Transverse colon (tissue), 4 donors: ENCODE results near the gene AKAP13. TPM values are rescaled to one million over a fixed set of nuclear protein-coding genes. Genes with fewer than 3 reads are reported as not detected.

ENCODE experiments used
- DNase-seq: peaks from one replicate; pipeline ENCODE4 v3.0.0-alpha.2; 2019
- H3K27ac ChIP-seq, 4 donors: fragments of 200-600 bp; sonication (generic); 2 replicates each; pipeline ENCODE4 v1.5.1; 2016 to 2018; ENCODE audit warnings: inconsistent platforms in 4 of 4
- H3K27me3 ChIP-seq: fragments of 200-600 bp; sonication (generic); 2 replicates; pipeline ENCODE4 v1.5.1; 2017; ENCODE audit warnings: inconsistent platforms
- H3K36me3 ChIP-seq, 4 donors: fragments of 200-600 bp; sonication (generic); 2 replicates each; pipeline ENCODE4 v1.5.1; 2017 to 2019; ENCODE audit warnings: inconsistent platforms in 4 of 4
- H3K4me1 ChIP-seq, 4 donors: fragments of 200-600 bp; sonication (generic); 2 replicates each; pipeline ENCODE4 v1.5.1; 2017 to 2020; ENCODE audit warnings: inconsistent platforms in 4 of 4
- H3K4me3 ChIP-seq, 4 donors: fragments of 200-600 bp; sonication (generic); 1 replicate in 1 of 4; 2 replicates in 3 of 4; pipeline versions ENCODE4 v1.5.1 to v1.6.1; 2017 to 2019; ENCODE audit warnings: inconsistent platforms in 4 of 4
- H3K9me3 ChIP-seq, 2 donors: fragments of 200-600 bp; sonication (generic); 2 replicates each; pipeline ENCODE4 v1.5.1; 2017 to 2019; ENCODE audit warnings: inconsistent platforms in 2 of 2
- EP300 ChIP-seq: sonication (generic); formaldehyde crosslinking; IDR thresholded peaks from one replicate; pipeline ENCODE4 v1.6.1; 2017; ENCODE audit warnings: antibody characterized with exemption, low read depth
- POLR2A ChIP-seq: fragments of 450-650 bp; IDR thresholded peaks from one replicate; pipeline ENCODE4 v1.6.1; 2016; ENCODE audit warnings: antibody characterized with exemption, mild to moderate bottlenecking, moderate library complexity
- POLR2AphosphoS5 ChIP-seq, 3 donors: sonication (generic); formaldehyde crosslinking; IDR thresholded peaks; one replicate each; pipeline ENCODE4 v1.6.1; 2016; ENCODE audit warnings: antibody characterized with exemption in 3 of 3
- WGBS, 2 donors: methylation state at CpG; one replicate each; pipeline ENCODE4 v1.1.5; 2018; ENCODE audit warnings: low coverage in 1 of 2; 5-methylcytosine and 5-hydroxymethylcytosine counted together
- in situ Hi-C, 4 donors: fragments of 200-750 bp; cut with MboI; loops; one replicate each; pipeline versions ENCODE4 v1.15.0 to v1.15.1; 2017; ENCODE audit warnings: low sequenced_read_pairs in 3 of 4, low pct_ligation_motif_present in 1 of 4, low pct_unique_long_range_greater_than_20kb in 1 of 4
- intact Hi-C: fragments of 100-400 bp; cut with DNase I; formaldehyde crosslinking; loops from one replicate; pipeline ENCODE4 v1.15.1; 2023; ENCODE audit warnings: low total_unique reads
- total RNA-seq, 4 donors: library from RNA; depleted of rRNA; stranded (reverse); fragments of >200 nt; gene quantifications; one replicate each; pipeline ENCODE4 v1.1.0, GENCODE V29; 2016
- TF ChIP-seq, protein P1 (sequence below), 5 experiments: fragments of 200-600 bp in 3 of 5; fragments of 450-650 bp in 2 of 5; sonication (generic) in 3 of 5; IDR thresholded peaks; 1 replicate in 2 of 5; 2 replicates in 3 of 5; pipeline ENCODE4 v1.5.1; 2016 to 2017; ENCODE audit warnings: antibody characterized with exemption in 5 of 5, inconsistent platforms in 3 of 5, mild to moderate bottlenecking in 2 of 5, moderate library complexity in 1 of 5

The AKAP13 gene
- total RNA-seq, 4 donors from 2014 or later = 206 to 291 (median 214) TPM

DNA sequence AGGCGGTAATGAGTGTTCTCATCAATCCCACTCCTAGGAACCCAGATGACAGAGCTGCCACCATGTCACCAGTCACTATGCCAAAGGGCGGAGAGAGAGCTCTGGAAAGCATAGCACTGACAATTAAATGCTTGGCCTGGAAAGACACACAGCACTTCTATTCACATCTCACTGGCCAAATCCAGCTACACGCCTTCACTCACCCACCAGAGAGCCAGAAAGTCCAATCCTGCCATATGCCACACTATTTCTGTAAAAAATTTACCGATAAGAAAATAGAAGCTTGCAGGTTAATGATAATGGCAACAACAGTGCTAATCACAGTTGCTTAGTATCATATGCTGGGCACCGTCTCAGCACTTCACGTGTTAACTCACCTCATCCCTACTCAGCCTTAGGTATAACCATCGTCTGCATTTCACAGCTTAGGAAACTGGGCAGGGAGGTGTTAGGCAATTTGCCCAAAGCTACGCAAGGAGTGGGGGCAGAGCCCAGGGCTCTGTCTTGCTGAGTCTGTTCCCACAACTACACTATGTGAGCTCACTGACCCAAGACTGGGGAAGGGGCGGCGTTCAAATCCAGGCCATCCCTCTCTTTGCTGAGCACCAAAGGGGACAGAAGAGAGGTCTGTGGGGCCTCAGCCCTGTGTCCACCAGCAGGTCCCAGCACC is 397.8 kb downstream of the AKAP13 start:
- H3K4me1 ChIP-seq = no peaks in the 10 kb centered on the region
- no peaks in the 10 kb centered on the region for H3K27me3 ChIP-seq
- in situ Hi-C loops (no loop called here), intact Hi-C loops (no loop called here)
- H3K4me3 ChIP-seq = no peak overlapping the region
- WGBS, 2 donors = 76 to 95% methylated on average over 4 to 10 of the region's 10 CpGs
- no peak for TF ChIP-seq POLR2A
- TF ChIP-seq EP300 = no peak
- TF ChIP-seq, protein P1, sequence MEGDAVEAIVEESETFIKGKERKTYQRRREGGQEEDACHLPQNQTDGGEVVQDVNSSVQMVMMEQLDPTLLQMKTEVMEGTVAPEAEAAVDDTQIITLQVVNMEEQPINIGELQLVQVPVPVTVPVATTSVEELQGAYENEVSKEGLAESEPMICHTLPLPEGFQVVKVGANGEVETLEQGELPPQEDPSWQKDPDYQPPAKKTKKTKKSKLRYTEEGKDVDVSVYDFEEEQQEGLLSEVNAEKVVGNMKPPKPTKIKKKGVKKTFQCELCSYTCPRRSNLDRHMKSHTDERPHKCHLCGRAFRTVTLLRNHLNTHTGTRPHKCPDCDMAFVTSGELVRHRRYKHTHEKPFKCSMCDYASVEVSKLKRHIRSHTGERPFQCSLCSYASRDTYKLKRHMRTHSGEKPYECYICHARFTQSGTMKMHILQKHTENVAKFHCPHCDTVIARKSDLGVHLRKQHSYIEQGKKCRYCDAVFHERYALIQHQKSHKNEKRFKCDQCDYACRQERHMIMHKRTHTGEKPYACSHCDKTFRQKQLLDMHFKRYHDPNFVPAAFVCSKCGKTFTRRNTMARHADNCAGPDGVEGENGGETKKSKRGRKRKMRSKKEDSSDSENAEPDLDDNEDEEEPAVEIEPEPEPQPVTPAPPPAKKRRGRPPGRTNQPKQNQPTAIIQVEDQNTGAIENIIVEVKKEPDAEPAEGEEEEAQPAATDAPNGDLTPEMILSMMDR (IDR thresholded peaks at IDR 0.05) = no peak
- no peak for TF ChIP-seq POLR2AphosphoS5 (IDR thresholded peaks at IDR 0.05)
- H3K27ac ChIP-seq = no peak overlapping the region
- no peaks in the 10 kb centered on the region for H3K9me3 ChIP-seq
- no peaks in the 10 kb centered on the region for H3K36me3 ChIP-seq
- DNase-seq = no peak

DNA sequence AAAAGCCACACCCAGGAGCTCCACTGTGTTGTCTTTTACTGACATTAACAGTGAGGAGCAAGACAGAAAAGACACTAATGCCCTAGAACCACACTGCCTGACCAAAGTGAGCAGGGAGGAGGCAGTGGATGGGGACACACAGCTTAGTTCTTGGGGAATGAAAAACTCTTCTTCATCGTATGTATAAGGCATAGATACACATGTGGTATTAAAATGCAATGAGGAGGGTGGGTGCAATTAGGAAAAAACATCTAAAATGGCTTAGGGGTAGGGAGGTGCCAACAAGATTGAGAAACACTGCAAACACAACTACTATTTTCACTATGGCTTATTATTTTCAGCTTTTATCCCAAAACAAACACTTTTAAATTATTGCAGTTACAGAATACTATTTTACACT is 398.8 kb downstream of the AKAP13 start:
- no peaks in the 10 kb centered on the region for H3K36me3 ChIP-seq
- intact Hi-C loops (no loop called here), in situ Hi-C loops (no loop called here)
- no peaks in the 10 kb centered on the region for H3K27me3 ChIP-seq
- WGBS, 2 donors = 91 to 100% methylated on average over 1 of the region's 1 CpG
- DNase-seq = no peak
- H3K4me1 ChIP-seq = no peaks in the 10 kb centered on the region
- H3K9me3 ChIP-seq = no peaks in the 10 kb centered on the region
- H3K27ac ChIP-seq = no peak overlapping the region
- no peak overlapping the region for H3K4me3 ChIP-seq
- TF ChIP-seq EP300 = no peak
- no peak for TF ChIP-seq POLR2AphosphoS5 (IDR thresholded peaks at IDR 0.05)
- TF ChIP-seq, protein P1 (IDR thresholded peaks at IDR 0.05) = no peak
- no peak for TF ChIP-seq POLR2A

DNA sequence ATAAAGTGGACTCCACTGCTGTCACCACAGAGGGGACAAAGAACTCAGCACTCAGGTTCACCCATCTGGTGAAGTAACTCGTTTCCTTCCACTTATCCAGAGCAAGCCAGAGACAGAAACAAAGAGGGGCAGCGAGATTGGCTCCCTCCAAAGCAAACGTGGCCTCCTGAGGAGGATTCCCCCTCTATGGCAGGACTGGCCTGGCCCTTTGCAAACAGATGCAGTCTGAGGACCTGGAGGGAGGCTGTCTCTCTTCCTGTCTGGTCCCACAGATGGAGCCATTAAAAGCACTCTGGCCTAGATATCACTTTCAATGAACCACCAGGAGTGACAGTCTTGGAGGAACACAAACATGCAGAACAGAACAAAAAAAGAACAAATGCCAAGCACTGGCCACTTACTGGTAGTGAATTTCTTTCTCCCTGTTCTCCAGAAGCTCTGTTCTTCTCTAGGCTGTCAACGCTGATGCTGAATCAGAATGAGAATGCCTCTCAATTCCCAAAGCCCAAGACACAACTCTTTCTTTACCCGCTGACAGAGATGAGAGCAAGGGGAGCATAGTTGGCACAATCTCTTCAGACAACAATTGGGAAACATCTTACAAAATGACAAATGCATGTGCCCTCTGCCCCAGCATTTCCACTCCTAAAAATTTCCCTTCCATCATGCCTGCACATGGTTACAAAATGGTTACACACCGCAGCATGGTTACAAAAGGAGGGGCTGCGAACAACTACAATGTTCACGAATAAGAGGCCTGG is 400.0 kb downstream of the AKAP13 start:
- in situ Hi-C loops (no loop called here), intact Hi-C loops (no loop called here)
- Histone ChIP-seq H3K4me1 (peaks cover 0 to 7% (median 4%) of the 10 kb centered on the region in 4 donors), H3K27ac (no peak overlapping the region), H3K27me3 (no peaks in the 10 kb centered on the region), H3K4me3 (no peak overlapping the region), H3K9me3 (no peaks in the 10 kb centered on the region), H3K36me3 (no peaks in the 10 kb centered on the region)
- no peak for TF ChIP-seq POLR2A
- TF ChIP-seq, protein P1 (IDR thresholded peaks at IDR 0.05) = no peak
- no peak for TF ChIP-seq EP300
- no peak for TF ChIP-seq POLR2AphosphoS5 (IDR thresholded peaks at IDR 0.05)
- no peak for DNase-seq
- 87 to 96% methylated on average over 4 to 8 of the region's 8 CpGs for WGBS, 2 donors

DNA sequence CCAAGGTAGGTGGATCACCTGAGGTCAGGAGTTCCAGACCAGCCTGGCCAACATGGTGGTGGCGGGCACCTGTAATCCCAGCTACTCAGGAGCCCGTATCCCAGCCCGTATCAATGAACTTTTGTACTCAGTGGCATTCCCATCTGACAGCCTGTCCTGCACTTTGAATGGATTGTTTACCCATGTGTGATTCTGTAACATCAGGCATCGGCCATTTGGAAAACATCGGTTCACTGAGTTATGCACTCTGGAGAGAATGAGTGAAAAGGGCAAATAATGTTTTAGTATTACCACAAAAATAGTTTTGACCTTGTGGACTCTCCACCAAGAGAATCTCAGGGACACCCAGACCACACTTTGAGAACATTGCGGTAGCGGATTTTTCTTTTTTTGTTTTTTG is 400.7 kb downstream of the AKAP13 start:
- intact Hi-C loops (no loop called here), in situ Hi-C loops (no loop called here)
- no peak overlapping the region for H3K27ac ChIP-seq
- H3K9me3 ChIP-seq = no peaks in the 10 kb centered on the region
- no peak for DNase-seq
- no peaks in the 10 kb centered on the region for H3K27me3 ChIP-seq
- WGBS, 2 donors = 91 to 92% methylated on average over 4 to 7 of the region's 7 CpGs
- no peaks in the 10 kb centered on the region for H3K36me3 ChIP-seq
- peaks cover 6 to 14% (median 11%) of the 10 kb centered on the region in 4 donors for H3K4me1 ChIP-seq
- H3K4me3 ChIP-seq = no peak overlapping the region
- TF ChIP-seq POLR2AphosphoS5 (IDR thresholded peaks at IDR 0.05) = no peak
- no peak for TF ChIP-seq EP300
- no peak for TF ChIP-seq POLR2A
- TF ChIP-seq, protein P1 (IDR thresholded peaks at IDR 0.05) = no peak
